GM18517 (cell line): ENCODE results near the gene MROH2A.
"Not testable (repeated sequence)": the region's sequence is repeated elsewhere in the genome, so short reads cannot be mapped to it uniquely, and the experiment has no call there.

Source experiments
- ATAC-seq: cut with Tn5 transposase; IDR thresholded peaks from one replicate; pipeline ENCODE4 v1.9.1; 2021; ENCODE audit warnings: mild to moderate bottlenecking, moderate library complexity; ENCODE audit not compliant: unreplicated experiment

The MROH2A gene

DNA sequence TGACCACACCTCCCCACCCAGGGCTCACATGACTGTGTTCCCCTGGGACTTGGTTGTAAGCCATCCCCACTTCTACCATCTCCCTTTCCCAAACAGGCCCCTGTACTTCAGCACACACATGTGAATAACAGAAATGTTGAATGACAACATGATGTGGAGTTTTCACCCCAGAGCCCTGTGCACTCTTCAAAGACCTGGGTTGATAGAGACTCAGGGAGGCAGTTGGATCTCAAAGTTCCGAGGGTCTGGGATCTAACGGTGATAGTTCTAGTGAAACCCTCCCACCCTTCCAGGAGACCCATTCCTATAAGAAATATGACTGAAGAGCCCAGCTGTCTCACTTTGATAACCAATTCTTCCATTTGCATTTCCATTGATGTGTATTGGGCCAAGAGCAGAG lies at the start of gene MROH2A:
TSS of gene MROH2A (plus strand) at position 301 of the 400 bp plus-strand sequence. CDS start 1,029 bp downstream, outside the sequence.
- ATAC-seq, result no peak

- no peak for ATAC-seq
Observed at GRCh38 chr2:233728723-233729301, 49.3 kb upstream of the MROH2A start, which contains the start of gene UGT1A3. UGT1A3 (plus strand) TSS chr2:233729042; CDS start chr2:233729127, 85 bp downstream.

- not testable (repeated sequence) for ATAC-seq
Observed at GRCh38 chr2:233736868-233737653, 41.1 kb upstream of the MROH2A start.

GRCh38 chr2:233740870-233741269 lies 37.3 kb upstream of the MROH2A start:
- no peak for ATAC-seq

DNA sequence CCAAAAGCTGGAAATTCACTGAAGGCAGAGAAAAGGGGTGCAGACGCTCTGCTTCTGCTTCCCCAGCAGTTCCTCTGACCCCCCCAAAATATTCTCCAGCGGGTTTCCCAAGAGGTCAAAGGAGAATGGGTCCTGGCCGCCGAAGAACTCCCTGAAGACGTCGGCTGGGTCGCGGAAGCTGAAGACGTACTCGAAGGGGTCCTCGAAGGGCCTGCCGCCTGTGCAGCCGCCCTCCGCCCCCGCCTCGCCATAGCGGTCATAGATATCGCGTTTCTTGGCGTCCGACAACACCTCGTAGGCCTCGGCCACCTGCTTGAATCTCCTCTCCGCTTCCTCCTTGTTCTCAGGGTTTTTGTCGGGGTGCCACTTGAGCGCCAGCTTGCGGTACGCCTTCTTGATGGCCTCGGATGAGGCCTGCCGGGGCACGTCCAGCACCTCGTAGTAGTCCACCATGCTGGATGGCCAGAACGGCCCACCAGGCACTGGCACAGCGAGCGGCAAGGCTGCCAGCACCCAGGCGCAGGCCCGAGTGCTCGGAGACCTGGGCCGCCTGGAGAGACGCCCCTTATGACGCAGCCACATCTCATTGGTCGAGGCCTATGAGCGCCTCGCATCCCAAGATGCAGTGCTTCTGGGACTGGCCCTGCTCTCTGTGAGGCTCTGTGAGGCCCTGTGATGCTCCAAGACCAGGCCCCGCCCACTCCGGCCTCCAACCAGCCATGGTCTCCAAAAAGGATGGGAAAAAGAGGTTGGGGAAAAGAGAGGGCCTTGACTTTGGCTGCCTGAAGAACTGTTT lies 34.5 kb upstream of the MROH2A start:
- ATAC-seq, result no peak

DNA sequence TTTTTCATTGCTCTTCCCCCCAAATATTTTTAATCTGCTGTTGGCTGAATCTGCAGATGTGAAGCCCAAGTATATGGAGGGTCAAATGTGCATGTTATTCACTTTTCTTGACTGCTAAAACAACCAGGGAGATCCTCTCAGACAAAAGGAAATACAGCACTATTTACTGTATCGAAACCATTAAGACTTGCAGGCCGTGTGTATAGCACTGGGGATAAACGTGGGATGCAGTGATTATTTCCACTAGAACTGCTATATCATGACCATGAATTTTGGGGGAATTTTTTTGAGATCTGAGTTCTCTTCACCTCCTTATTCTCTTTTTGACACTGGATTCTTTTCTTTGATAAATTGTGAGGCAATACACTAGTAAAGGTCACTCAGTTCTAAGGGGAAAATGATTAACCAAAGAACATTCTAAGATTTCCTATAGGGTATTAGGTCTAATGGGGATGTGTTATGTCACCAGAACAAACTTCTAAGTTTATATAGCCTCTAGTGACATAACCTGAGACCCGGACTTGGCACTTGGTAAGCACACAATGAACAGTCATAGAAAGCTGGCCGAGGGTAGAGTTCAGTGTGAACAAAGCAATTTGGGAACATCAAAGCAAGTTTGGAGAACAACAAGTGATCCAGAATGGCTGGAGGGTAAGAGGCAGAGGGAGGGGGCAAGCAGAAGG lies 32.9 kb upstream of the MROH2A start:
- no peak for ATAC-seq

- not testable (repeated sequence) for ATAC-seq
Observed at GRCh38 chr2:233745838-233746237, 32.3 kb upstream of the MROH2A start.

DNA sequence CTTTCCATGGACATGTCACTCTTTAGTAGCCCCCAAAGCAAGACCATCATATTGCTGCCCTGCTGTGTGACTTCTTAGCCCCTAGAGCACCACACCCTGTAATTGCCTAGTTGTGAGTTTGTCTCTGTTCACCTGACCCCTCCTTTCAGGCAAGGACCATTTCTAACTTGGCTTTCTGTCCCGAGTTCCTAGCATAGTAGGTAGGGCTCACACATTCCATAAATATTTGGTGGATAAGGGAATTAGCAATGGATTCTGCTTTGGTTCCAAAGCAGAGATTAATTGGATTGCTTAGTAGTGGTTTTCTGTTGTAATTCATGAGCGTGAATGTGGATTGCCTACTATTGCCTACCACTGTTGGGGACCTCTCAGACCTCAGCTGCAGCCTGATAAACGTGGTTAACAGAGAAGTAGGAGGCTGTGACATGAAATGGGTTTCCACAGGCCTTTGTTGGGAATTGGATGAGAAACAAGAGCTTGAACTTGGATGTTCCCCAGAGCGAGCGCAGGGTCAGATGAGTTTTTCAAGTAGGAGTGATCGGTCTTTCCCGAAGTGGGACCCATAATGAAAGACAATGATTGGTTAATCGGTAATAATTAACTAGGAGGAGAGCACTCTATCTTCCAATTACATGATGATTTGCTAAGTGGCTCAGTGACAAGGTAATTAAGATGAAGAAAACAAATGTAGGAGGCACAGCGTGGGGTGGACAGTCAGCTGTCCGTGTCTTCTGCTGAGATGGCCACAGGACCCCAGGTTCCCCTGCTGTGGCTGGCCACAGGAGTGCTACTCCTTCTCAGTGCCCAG lies 31.5 kb upstream of the MROH2A start:
- ATAC-seq, result no peak

DNA sequence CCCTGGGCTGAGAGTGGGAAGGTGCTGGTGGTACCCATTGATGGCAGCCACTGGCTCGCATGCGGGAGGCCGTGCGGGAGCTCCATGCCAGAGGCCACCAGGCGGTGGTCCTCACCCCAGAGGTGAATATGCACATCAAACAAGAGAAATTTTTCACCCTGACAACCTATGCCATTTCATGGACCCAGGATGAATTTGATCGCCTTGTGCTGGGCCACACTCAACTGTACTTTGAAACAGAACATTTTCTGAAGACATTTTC lies 30.9 kb upstream of the MROH2A start:
- ATAC-seq, result no peak

DNA sequence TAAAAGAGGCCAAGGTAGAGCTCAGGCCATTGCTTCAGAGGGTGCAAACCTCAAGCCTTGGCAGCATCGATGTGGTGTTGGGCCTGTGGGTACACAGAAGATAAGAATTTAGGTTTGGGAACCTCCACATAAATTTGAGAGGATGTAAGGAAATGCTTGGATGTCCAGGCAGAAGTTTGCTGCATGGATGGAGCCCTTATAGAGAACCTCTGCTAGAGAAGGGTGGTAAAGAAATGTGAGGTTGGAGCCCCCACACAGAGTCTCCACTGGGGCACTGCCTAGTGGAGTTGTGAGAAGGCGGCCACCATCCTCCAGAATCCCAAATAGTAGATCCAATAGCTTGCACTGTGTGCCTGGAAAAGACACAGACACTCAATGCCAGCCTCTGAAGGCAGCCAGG lies 27.4 kb upstream of the MROH2A start:
- ATAC-seq, result not testable (repeated sequence)

- not testable (repeated sequence) for ATAC-seq
Observed at GRCh38 chr2:233751212-233752009, 26.7 kb upstream of the MROH2A start.

DNA sequence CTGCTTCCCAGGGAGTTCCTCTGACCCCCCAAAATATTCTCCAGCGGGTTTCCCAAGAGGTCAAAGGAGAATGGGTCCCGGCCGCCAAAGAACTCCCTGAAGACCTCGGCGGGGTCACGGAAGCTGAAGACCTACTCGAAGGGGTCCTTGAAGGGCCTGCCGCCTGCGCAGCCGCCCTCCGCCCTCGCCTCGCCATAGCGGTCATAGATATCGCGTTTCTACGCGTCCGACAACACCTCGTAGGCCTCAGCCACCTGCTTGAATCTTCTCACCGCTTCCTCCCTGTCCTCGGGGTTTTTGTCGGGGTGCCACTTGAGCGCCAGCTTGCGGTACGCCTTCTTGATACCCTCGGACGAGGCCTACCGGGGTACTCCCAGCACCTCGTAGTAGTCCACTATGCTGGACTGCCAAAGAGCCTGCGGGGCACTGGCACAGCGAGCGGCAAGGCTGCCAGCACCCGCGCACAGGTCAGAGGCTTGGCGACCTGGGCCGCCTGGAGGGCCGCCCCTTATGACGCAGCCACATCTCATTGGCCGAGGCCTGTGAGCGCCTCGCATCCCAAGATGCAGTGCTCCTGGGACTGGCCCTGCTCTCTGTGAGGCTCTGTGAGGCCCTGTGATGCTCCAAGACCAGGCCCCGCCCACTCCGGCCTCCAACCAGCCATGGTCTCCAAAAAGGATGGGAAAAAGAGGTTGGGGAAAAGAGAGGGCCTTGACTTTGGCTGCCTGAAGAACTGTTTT lies 23.1 kb upstream of the MROH2A start:
- ATAC-seq, result no peak

DNA sequence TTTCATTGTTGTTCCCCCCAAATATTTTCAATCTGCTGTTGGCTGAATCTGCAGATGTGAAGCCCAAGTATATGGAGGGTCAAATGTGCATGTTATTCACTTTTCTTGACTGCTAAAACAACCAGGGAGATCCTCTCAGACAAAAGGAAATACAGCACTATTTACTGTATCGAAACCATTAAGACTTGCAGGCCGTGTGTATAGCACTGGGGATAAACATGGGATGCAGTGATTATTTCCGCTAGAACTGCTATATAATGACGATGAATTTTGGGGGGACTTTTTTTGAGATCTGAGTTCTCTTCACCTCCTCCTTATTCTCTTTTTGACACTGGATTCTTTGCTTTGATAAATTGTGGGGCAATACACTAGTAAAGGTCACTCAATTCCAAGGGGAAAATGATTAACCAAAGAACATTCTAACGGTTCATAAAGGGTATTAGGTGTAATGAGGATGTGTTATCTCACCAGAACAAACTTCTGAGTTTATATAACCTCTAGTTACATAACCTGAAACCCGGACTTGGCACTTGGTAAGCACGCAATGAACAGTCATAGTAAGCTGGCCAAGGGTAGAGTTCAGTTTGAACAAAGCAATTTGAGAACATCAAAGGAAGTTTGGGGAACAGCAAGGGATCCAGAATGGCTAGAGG lies 21.6 kb upstream of the MROH2A start:
- no peak for ATAC-seq

DNA sequence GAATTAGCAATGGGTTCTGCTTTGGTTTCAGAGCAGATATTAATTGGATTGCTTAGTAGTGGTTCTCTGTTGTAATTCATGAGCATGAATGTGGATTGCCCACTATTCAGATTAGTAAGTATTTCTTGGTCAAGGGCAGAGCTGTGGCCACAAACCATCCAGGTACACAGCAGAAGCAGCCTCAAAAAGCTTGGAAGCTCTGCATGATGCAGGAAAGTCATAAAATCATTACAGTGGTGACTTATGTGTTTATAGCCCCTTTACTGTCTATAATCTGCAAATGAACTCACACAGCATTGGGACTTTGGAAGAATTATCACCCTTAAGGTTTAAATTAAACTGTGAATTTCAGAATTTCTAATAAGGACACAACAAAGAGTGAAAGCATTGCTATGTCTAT lies 20.0 kb upstream of the MROH2A start:
- ATAC-seq, result no peak

DNA sequence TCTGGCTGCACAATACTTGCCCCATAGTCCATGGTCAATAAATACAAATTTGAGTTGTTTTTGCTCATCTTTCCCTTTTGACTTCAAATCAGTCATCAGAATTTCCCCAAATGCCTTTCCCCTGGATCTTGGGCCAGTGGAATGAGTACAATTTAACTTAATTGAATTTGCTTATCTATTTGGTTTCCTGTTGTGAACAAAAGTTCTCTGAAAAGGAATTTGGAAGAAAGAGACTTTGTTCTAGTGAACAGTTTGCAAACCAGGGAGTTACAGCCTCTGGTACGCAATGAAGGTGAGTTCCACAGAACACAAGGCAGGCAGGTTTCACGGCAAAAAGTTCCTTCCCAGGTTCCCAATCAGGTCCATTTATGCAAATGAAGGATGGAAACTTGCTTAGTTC lies 19.3 kb upstream of the MROH2A start:
- no peak for ATAC-seq

- ATAC-seq, result no peak
Observed at GRCh38 chr2:233760043-233760442, 18.1 kb upstream of the MROH2A start, which contains the start of gene UGT1A1. UGT1A1 (plus strand) TSS chr2:233760270; CDS start chr2:233760288, 18 bp downstream.

GRCh38 chr2:233761040-233761769 lies 16.9 kb upstream of the MROH2A start:
- ATAC-seq, result no peak

- no peak for ATAC-seq
Observed at GRCh38 chr2:233764264-233764663, 13.9 kb upstream of the MROH2A start.
